GM12801 (cell line): ENCODE data around the gene TLR8.

ENCODE experiments used
- CTCF ChIP-seq: IDR thresholded peaks from one replicate; pipeline ENCODE4 v1.5.1; 2011; ENCODE audit warnings: control low read depth; ENCODE audit not compliant: insufficient read length; ENCODE audit errors: extremely low read depth

Gene TLR8

DNA sequence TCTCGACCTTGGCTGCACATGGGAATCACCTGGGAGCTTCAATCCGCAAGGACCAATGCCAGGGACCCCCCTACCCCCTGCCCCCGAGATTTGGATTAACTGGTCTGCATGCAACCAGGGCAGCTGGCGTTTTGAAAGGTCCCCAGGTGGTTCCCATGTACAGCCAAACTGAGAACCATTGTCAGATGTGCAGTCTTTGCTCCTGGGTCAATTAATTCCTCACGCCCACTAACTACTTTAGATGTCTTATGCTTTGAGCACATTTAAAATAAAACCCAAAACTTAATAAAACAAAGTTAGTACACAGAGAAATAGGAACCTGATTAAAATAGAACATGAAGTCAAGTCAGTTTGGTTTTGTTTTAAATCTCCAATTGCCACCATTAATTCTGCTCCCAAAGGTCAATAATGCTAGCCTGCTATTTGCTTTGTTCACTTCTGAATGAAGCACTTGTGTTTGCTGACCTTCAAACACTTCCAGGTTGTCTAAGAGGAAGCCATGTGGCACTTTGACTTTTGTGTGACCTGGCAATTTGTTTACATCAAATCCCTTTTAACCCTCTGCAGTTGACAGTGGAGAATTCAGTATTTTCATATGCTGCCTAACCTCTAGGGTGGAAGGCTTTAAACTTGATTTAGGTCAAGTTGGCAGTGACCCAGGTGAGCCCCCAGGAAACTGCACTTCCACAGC, 41.3 kb downstream of the TLR8 start:
- TF ChIP-seq CTCF: no peak

- no peak for TF ChIP-seq CTCF
Observed at GRCh38 chrX:12948495-12948894, 42.1 kb downstream of the TLR8 start.

DNA sequence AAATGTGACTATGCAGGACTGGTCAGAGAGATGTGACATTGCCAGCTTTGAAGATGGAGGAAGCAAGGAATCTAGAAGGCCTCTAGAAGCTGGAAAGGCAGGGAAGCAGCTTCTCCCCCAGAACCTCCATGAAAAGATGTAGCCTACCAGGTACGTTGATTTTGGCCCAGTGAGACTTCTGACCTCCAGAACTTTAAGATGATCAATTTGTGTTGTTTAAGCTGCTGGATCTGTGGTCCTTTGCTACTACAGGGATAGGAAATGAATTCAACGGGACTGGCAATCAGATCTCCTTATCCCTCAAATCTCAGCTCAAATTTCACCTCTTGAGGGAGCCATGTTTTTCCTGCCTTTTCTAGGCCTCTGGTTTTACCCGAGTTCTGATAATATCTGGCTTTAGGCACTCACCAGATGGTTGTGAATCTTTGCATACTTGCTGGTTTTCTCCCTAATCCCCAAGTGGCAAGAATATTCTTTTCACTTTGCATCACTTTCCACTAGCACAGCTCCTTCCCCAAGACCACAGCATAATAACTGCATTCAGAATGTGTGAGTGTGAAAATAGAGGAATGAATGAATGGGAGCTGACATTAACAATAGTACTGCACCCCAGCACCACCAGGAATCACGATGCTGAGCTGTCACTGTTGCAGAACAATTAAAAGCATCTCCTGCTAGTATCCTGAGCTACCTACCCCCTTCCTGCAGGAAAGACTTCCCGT, 42.9 kb downstream of the TLR8 start:
- no peak for TF ChIP-seq CTCF

DNA sequence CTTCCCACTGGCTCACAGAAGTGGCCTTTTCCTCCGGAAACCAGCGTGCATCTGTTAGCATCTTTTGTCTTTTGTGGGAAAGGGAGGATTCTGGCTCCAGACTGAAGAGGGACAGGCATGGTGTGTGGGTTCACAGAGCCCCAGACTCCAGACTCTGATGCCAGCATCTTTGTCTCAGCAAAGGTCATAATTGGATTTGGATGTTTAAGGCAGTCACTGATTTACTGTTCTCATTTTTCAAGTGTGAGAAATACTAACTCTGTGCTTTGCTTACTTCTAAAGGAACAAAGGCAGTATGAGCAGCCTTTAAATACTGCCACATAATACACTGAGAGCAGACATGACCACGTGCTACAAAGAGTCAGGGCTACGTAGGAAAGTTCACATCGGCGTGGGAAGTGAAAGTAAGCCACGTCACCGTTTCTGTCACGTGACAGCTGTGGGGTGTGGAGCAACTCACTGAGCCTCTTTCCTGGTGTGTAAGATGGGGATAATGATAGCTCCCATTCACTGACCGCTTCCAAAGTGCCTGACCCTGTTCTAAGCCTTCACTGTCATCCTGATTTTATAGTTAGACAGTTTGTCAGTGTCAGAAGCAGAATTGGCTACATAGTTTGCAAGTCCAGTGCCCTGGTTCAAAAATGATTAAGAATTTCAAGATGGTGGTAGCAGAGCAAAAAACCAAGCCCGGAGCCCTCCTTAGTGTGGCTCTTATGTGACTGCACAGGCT, 43.7 kb downstream of the TLR8 start:
- no peak for TF ChIP-seq CTCF

GRCh38 chrX:12950851-12951594, 44.6 kb downstream of the TLR8 start:
- no peak for TF ChIP-seq CTCF

GRCh38 chrX:12951595-12951975, 45.2 kb downstream of the TLR8 start:
- no peak for TF ChIP-seq CTCF

DNA sequence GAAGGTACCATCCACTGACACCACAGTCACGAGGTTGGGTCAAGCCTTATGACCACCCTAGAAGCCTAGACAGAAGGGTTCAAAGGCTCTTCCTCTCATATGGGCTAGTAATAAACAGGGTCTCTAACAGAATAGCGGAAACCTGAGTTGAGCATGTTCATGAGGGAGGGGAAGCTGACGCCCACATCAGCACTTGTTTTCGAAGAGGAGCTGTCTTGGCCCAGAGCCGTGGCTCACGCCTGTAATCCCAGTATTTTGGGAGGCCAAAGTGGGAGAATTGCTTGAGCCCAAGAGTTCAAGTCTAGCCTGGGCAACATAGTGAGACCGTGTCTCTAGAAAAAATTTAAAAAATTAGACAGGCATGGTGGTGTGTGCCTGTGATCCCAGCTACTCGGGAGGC, 47.0 kb downstream of the TLR8 start:
- TF ChIP-seq CTCF: no peak
